T-helper 2 cell treated with Interferon-gamma antibody and Interleukin-4, amounts not matched to agents 100 ng/mL and 5 ng/mL, for 36 hours (primary cell): Measurements from ENCODE around the gene CFC1B. TPM values are rescaled to one million over a fixed set of nuclear protein-coding genes. Genes with fewer than 3 reads are reported as not detected.
"Not testable (repeated sequence)": the region's sequence is repeated elsewhere in the genome, so short reads cannot be mapped to it uniquely, and the experiment has no call there.

Source experiments
- intact Hi-C: fragments of 100-400 bp; cut with micrococcal nuclease; formaldehyde crosslinking; loops from one replicate; pipeline ENCODE4 v1.15.1; 2023
- total RNA-seq: library from RNA; stranded (reverse); gene quantifications from 2 replicates; pipeline ENCODE4 v1.2.3, GENCODE V29; 2022

Gene CFC1B
- total RNA-seq, 1 donor from 2014 or later: not detected

- intact Hi-C loops: not testable (repeated sequence)
Measured at GRCh38 chr2:130556441-130556840, 35.4 kb downstream of the CFC1B start.

DNA sequence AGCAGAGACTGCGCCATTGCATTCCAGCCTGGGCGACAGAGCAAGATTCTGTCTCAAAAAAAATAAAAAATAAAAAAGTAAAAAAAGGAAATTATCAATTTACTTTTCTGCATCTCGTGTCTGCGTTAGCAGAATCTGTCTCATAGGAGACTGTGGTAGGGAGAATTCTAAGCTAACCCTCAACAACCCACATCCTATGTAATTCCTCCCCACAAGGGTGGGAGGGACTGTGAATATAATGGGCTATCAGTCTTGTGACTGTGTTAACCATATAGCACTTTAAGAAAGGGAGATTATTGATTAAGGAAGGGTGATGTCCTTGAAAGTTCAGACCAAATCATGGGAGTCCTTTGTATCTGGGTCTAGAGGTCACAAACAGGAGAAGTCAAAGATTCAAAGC is 45.1 kb downstream of the CFC1B start:
- intact Hi-C loops: not testable (repeated sequence)

- intact Hi-C loops: not testable (repeated sequence)
Measured at GRCh38 chr2:130571929-130572328, 50.9 kb downstream of the CFC1B start.

- intact Hi-C loops: not testable (repeated sequence)
Measured at GRCh38 chr2:130574230-130574629, 53.2 kb downstream of the CFC1B start.

DNA sequence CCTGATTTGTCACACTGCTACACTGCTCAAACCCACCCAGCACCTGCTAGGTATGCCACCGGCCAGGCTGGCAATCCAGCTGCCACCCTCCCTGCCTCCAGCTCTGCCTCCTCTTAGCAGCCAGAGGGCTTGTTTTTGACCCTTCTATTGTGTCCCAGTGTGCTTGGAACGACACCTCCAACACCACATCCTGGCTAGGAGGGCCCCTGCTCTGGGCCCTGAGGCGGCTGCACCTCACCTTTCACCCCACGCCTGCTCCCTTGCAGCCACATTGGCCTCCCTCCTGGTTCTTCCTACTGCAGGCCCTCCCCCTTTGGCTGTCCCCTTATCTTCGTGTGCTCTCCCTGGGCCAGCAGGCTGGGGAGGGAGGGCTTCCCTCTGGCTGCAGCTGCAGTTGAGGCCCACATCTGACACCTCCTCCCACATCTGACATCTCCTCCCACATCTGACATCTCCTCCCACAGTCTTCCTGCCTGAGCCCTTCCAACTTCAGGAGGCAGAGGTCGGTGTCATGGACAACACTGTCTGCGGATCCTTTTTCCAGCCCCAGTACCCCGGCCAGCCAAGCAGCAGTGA is 55.3 kb downstream of the CFC1B start:
- intact Hi-C loops: not testable (repeated sequence)

DNA sequence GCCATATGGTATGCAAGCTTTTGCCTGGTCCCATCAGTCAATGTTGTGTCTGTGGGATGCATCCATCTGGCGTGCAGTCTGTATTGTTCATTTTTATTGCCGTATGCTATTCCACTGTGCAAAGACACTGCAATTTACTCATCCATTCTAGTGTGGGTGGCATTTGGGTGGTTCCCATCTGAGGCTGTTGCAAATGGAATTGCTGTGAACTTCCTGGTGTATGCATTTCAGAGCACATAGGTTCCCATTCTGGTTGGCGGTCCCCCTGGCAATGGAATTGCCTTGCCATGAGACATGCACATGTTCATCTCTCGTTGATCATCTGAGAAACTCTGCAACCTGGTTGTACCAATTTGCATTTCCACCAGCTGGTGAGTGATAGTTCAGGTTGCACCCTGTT is 56.5 kb downstream of the CFC1B start:
- intact Hi-C loops: not testable (repeated sequence)

Other genes with a start within 250 kb of the CFC1B start
- gene IMP4, start 178.3 kb upstream of the CFC1B start, total RNA-seq: 82.2 and 88.3 TPM in 2 replicates
- 95.2 and 95.5 TPM in 2 replicates for gene PTPN18, start 165.2 kb upstream of the CFC1B start, total RNA-seq
- gene POTEI, start 11.9 kb upstream of the CFC1B start, total RNA-seq: not detected in 2 replicates
- not detected in 2 replicates for gene CFC1, start 78.4 kb downstream of the CFC1B start, total RNA-seq
- not detected in 2 replicates for gene POTEJ, start 90.2 kb downstream of the CFC1B start, total RNA-seq
- not detected in 2 replicates for gene GPR148, start 207.8 kb downstream of the CFC1B start, total RNA-seq
- gene AMER3, start 234.3 kb downstream of the CFC1B start, total RNA-seq: not detected in 2 replicates